HG03378 (cell line): ENCODE measurements around the gene IQCK.

ENCODE experiments used
- ATAC-seq: cut with Tn5 transposase; IDR thresholded peaks from one replicate; pipeline ENCODE4 v1.9.1; 2021; ENCODE audit warnings: mild to moderate bottlenecking, moderate library complexity; ENCODE audit not compliant: unreplicated experiment

IQCK gene

DNA sequence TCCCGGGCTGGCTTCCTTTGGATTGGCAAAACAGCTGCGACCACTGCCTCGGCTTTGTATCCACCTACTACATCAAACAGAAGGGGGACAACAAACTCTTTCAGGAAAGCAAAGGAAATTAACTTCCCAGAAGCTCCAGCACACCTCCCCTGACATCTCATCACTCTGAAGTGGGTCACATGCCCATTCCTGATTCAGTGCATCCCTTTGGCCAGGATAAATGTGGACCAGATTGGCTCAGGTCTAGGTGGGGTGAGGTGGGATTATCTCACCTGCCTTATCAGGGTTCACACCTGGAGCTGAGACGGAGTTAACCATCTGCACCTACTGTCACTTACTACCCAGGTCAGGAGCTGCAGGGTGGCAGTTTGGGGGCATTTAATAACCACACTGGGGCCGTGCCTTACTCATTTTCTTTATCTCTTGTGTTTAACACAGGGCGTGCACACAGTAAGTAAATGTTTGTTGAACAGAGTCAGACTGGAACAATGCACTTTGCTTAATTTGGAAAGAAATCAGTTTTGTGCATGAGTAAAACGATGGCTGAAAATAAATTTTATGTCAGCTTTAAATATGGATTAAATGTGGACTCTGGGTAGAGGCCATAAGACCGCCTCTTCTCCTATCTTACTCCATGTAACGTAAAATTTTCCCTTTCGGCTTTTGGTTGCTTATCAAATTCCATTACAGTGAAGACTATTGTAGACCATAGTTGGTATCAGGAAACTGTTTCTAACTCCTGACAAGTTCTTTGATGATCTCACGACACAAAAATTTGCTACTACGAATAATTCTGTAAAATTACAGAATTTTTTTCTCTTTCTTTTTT is 36.0 kb downstream of the IQCK start:
- ATAC-seq, result no peak

DNA sequence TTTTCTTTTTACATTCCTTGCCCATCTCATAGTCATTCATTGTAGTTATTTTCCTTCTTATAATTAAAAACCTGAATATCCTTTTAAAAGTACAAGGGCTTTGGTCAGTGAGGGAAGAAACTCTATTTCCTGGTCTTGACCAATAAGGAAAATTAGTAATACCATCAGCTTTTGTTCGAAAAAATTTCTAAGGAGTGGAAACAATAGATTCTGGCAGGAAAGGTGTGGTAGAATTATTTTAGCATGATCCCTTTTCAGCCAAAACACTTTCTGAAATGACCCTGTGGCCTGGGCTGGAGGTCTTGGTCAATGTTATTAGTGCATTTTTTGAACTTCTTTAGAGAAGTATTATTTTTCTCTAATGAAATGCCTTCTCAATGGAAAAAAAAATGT is 36.6 kb downstream of the IQCK start:
- ATAC-seq, result no peak

DNA sequence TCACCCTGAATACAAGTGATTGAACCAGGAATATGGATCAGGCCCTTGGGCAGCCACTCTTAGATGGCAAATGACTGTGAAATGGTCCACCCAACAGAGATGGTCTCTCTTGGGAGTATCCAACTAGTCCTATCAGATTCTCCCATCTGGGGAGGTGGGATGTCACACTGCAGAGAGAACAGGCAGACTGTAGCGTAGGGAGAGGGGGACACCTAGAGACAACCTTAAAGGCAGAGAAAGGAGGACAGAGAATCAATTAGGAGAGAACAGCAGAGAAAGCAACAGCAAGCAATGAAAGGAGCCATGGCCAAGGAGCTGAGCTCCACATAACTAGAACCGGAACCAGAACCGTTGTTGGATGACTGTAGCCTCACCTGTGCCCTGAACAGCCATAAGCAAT is 37.2 kb downstream of the IQCK start:
- ATAC-seq, result no peak

DNA sequence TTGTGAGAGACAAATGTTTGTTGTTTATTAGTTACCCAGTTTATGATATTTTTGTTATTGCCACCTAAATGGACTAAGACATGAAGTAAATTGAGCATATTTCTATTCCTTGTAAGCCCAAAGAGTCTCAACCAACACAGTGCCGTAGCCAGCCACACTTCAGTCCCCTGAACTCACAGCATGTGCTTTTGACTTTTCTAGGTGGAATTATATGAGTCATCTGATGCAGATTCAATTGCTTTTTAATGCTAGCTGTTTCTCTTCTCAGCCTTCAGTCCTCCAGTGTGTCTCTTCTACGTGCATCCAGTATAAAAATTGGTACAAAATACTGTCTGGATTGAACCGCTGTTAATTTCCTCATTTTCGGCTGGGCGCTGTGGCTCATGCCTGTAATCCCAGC is 39.0 kb downstream of the IQCK start:
- ATAC-seq, result no peak

DNA sequence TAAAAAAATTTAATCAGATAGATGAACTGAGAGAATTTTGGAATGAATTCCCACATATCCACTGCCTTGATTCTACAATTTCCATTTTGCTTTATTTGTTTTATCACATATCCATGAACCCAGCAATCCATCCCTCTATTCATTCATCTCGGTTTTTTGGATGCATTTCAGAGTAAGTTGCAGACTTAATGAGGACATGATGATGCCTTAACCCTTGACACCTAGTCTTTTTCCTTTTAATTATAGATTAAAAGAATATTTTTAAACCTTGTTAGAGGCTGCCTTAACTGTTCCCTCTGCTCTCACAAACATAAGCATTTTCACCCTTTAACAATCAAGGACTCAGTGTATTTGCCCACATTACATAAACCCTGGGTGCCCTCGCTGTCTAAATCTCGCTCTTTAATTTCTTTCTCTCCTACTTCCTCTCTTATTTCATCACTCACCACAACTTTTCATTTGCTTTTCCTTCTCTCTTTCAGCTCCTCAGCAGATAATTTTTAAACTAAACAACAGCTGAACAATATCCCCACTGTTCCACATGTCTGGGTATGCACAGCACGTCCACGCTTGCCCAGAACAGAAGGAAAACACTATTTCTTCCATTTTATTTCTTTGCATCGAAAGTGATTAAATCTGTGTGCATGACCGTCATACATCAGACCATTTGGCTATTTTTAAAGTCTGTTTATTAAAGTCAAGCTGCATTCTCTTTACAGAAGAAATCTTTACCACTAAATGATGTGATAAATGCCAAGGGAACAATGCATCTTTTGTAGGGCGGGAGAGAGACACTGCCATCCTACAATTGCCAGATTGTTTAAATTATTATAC is 39.9 kb downstream of the IQCK start:
- no peak for ATAC-seq

DNA sequence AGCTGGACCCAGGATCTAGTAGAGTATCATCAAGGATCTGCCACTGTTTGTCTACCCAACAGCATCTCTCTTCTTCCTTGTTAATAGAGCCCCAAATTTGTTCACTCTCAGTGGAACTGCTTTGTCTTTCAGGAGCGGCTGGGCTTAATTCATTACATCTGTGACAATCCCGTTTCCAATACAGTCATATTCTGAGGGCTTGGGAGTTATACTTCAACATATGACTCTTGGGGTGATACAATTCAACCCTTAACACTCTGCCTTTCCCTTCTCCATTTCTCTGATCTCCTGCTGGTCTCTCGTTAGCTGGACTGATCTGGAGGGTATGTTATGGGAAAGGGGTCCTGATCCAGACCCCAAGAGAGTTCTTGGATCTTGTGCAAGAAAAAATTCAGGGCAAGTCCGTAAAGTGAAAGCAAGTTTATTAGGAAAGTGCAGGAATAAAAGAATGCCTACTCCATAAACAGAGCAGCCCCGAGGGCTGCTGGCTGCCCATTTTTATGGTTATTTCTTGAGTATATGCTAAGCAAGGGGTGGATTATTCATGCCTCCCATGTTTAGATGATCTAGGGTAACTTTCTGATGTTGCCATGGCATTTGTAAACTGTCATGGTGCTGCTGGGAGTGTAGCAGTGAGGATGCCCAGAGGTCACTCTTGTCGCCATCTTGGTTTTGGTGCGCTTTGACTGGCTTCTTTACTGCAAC is 42.4 kb downstream of the IQCK start:
- ATAC-seq, result no peak

DNA sequence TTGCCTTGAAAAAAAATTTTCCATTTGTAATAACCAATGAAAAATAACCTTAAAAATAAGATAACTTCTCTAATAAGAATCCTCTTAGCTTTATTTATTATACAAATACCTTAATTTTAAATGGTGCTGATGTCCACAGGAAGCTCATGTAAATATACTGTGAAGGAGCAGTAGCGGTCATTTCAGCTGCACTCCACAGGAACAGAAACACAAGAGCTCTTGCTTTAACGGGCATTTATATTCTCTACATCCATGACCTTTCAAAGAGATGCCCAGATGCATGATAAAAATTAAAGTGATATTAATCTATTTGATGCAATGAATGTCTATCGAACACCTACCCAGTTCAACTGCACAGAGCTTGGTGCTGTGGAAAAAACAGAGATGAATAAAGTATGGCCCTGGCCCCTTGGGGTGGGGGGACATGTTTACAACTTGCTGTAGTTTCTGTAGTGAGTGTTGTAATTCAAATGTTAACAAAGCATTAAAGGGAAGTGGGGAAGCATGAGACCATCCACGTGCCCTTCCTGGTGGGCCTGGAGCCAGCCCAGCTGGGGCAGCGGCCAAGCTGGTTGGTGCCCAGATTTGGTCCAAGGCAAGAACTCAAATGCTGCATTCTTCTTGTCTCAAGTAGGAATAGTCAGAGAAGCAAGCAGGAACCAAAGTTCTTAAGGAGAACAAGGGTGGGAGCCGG is 47.9 kb downstream of the IQCK start:
- no peak for ATAC-seq

DNA sequence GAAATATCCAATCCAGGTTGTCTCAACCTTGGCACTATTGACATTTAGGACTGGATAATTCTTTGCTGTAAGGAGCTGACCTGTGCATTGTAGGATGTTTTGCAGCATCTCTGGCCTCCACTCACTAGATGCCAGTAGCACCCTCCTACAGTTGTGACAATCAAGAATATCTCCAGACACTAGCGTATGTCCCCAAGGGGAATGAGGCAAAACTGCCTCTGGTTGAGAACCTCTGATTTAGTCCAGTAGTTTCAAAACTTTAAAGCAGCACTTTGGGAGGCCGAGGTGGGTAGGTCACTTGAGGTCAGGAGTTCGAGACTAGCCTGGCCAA is 48.4 kb downstream of the IQCK start:
- ATAC-seq, result no peak

DNA sequence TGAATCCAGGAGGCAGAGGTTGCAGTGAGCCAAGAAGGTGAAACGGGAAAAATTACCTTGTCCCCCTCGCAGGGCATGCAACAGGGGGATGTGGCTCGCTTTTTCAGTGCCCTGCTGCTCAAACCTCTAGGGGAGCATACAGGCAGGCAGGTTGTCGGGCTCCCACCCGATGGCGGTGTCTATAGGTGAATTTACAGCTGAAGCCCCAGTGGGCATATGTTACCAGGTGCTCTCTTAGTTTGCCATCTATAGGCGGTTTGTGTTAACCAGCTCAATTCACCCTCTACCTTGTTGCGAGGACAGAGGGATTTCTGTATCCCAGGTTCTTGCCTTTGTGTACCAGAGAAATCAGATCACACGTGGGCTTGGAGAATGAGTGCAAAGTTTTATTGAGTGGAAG is 48.9 kb downstream of the IQCK start:
- ATAC-seq, result no peak

DNA sequence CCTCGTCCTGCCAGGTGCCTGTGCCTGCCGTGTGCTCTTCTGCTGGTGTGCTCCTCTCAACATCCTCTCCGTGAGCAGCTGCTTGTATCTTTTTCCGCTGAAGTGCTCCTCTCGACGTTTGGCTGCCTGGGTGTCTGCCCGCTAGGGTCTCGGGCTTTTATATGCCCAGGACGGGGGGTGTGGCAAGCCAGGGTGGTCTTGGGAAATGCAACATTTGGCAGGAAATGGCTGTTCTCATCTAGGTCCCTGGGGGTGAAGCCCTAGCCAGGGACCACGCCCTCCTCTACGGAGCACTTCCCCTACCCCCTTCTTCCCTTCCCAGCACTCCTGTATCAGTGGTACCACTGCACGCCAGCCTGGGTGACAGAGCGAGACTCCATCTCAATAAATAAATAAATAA is 49.4 kb downstream of the IQCK start:
- no peak for ATAC-seq

DNA sequence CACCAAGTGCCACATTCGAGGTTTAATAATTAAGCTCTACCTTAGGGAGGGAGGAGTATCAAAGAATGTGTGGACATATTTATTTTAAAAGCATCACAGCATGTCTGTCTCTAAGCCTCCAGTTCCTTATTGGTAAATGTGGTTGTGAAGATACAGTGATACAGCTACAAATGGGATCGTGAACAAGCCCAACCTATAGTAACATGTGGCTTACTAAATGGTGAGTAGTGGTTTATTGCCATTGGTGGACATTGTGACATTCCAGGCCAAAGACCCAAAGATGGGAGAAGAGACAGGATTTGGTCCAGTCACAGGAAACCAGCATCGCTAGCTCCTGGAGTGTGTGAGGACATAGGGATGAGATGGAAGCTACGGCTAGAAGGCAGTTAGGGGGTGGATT is 51.2 kb downstream of the IQCK start:
- ATAC-seq, result no peak

DNA sequence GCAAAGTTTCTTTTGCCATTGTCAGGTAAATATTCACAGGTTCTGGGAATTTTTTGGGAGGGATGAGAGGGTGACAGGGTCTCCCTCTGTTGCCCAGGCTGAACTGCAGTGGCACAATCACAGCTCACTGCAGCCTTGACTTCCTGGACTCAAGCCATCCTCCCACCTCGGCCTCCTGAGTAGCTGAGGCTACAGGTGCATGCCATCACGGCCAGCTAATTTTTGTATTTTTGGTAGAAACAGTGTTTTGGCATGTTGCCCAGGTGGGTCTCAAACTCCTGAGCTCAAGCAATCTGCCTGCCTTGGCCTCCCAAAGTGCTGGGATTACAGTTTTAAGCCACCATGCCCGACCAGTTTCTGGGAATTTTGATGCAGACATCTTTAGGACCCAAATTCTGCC is 53.0 kb downstream of the IQCK start:
- no peak for ATAC-seq

DNA sequence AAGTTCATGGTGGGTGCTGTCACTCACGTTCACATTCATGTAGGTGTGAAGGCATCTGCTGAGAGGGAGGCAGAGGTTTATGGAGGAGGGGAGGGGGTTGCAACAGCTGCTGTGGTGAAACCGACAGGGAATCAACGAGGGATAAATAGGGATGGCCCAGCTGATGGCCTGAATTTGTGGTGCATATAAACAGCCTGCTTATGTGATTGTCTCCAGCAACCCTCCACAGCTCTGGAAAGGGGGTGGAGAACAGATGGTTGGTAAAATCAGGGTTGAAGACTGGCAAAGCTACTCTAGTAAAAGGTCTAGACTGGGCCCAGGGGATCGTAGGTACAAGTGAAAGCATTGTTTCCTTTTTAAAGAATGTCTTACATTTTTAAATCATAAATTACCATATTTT is 53.7 kb downstream of the IQCK start:
- ATAC-seq, result no peak

DNA sequence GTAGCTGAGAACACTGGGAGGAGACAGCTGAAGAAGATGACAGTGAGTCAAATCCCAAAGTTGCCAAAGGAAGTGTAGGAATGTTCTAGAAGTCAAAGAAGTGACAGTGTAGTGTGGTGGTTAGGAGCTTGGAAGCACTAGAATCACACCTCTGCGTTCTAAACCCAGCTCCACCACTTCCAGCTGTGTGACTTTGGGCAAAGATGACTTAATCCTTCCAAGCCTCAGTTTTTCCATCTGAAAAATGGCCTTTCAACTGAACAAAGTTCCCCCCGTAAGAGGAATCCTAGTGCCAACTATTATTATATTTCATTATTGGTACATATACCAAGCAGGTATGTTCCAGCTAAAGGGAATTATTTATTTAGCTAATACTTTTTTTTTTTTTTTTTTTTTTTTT is 56.0 kb downstream of the IQCK start:
- ATAC-seq, result no peak

DNA sequence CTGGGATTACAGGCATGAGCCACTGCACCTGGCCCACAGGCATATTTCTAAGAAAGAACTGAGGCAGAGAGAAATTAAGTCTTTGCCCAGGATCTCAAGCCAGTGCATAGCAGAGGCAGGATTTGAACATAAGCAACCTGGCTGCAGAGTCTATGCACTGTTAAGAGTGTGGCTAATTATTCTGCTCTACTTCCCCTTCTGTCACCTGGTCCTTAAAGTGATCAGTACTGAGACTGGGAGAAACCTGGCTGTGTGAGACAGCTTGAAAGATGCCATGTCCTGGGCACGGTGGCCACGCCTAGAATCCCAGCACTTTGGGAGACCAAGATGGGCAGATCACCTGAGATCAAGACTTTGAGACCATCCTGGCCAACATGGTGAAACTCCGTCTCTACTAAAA is 58.1 kb downstream of the IQCK start:
- ATAC-seq, result no peak

DNA sequence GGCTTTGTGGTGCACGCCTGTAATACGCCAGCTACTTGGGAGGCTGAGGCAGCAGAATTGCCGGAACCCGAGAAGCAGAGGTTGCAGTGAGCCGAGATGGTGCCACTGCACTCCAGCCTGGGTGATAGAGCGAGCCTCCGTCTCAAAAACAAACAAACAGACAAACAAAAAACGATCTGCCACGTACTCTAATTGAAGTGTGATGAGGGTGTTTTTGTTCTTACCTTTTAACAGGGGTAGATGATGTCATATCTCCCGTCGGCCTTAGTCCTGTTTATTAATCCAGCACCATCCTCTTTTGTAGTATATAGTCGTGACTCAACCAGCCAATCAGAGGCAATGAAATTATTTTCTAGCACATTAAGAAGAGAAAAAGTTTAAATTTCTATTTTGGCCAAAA is 58.5 kb downstream of the IQCK start:
- no peak for ATAC-seq

DNA sequence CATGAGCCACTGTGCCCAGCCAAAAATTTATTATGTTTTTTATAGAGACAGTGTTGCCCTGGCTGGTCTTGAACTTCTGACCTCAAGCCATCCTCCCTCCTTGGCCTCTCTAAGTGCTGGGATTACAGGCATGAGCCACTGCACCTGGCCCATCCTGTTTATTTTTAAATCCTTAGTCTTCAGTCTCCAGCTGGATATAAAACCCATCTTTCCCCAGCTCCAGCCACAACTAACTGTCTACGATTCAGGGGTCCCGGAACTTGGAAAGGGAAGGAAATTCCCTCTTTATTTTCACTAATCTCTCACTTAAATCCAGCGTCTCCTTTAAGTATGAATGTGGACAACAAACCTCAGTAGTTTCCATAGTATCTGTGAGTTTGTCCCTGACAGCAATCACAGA is 62.2 kb downstream of the IQCK start:
- no peak for ATAC-seq

DNA sequence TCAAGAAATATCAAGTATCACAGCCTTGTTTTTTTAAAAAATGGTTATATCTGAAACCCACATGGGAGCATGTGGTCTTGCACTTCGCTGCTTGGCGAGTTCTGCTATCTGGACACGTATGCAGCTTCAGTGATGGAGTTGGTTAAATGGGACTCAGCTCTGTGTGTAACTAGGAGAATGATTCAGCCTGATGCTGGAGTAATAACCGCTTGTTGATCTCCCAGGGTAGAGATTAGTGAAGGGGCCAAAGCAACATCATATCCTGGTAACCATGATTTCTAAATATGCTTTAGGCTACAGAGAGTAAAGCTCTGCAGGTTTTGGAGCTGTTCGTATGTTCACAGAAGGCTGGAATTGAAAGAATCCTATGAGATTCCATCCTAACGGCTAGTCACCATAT is 63.2 kb downstream of the IQCK start:
- no peak for ATAC-seq

DNA sequence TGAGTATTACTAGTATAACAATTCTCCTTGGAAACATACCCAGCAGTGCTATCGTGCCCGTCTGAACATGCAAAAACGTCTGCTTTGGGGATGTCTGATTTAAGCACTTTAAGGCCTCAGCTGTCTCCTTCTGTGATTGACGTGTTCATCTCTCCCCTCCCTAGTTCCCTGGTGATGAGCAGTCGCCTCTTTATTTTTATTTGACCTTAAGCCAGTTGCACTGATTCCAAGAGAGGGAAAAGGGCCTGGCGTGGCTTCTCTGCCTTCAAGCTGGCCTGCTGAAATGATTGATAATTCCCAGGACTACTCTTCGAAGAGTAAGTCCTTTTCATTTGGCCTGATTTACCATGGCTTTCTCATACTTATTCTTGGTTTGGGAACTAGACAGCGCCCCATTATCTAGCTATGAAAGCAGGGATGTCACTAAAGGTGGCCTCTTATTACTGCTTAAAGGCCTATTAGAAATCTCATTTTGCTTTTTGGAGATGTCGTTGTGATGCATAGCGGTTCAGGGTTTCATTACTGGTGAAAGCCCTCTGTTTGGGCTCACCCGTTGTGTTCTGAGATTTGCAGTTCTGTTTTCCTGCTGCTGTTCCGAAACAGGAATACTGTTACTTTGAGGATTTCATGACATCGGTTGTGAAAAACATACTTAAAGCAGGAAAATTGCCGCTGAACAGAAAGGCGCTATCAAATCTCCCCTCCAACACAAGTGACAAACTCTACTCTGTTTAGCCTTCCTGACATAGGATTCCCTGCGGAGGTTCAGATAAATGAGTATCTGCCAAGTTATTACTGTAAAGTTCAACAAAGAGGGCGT is 65.5 kb downstream of the IQCK start:
- no peak for ATAC-seq

DNA sequence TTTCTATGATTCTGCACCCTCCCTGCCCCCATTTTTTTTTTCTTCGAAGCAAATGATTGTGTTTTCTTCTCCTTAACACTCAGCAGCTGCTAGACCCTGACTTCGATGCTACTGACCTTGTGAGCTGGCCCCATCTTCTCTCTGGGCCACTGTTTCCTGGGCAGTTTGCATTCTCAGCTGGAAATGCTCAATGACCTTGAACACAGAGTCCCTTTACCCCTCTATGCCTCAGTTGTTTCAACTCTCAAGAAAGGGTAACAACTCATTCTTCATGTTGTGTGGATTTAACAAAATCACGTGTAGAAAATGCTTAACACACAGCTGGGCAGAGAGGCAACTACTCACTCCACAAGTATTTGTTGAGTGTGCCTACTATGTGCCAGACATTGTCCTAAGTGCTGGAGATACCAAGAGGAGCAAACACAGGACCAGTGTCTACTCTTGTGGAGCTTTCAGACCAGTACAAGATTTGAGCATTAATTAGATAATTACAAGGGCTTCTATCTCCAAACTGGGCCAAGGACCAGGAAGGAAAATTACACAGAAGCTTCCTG is 66.2 kb downstream of the IQCK start:
- ATAC-seq, result no peak
